SK-N-SH (cell line): ENCODE results near the gene ASCL5. TPM values are rescaled to one million over a fixed set of nuclear protein-coding genes. Genes with fewer than 3 reads are reported as not detected.

Source experiments
- CTCF ChIA-PET: fragments of 300-600, 350-600 bp; formaldehyde crosslinking; extraction: SDS; loops from one replicate; lab custom pipeline; 2021; lab: Yijun Ruan, JAX
- POLR2A ChIA-PET: fragments of 350-600 bp; sonication (Branson Sonifier 250); formaldehyde crosslinking; extraction: SDS; loops from one replicate; lab custom pipeline; 2020; ENCODE audit warnings: antibody characterized with exemption, inconsistent platforms; lab: Yijun Ruan, JAX
- DNase-seq: peaks from one replicate; pipeline ENCODE4 v3.0.0; 2012
- H2AFZ ChIP-seq: fragments of 200-600 bp; sonication (generic); 2 replicates; pipeline ENCODE4 v1.8.1; 2016; ENCODE audit warnings: antibody characterized with exemption, mild to moderate bottlenecking, low read depth
- H3F3A ChIP-seq: fragments of 200-600 bp; sonication (generic); replicated peaks from 2 replicates; pipeline ENCODE3; 2016; ENCODE audit warnings: antibody characterized with exemption, mild to moderate bottlenecking; ENCODE audit not compliant: insufficient read depth
- H3K27ac ChIP-seq, 2 experiments: fragments of 200-500 bp in 1 of 2; fragments of 200-600 bp in 1 of 2; sonication (Bioruptor generic) in 1 of 2; sonication (generic), shearing (Covaris generic) in 1 of 2; 2 replicates each; pipeline versions ENCODE4 v1.5.1 to v1.6.1; 2014 to 2016; ENCODE audit warnings: low read depth in 2 of 2, inconsistent platforms in 1 of 2, low read length in 1 of 2, mild to moderate bottlenecking in 1 of 2, mixed read lengths in 1 of 2
- H3K27me3 ChIP-seq: fragments of 200-600 bp; sonication (generic), shearing (Covaris generic); 2 replicates; pipeline ENCODE4 v1.6.1; 2016; ENCODE audit warnings: mixed run types; ENCODE audit not compliant: insufficient read depth
- H3K36me3 ChIP-seq, 2 experiments: fragments of 200-500 bp in 1 of 2; fragments of 200-600 bp in 1 of 2; sonication (Bioruptor generic) in 1 of 2; sonication (generic) in 1 of 2; replicated peaks in 1 of 2; 2 replicates each; pipeline versions ENCODE3 to v1.5.1; 2014 to 2016; ENCODE audit warnings: low read length in 1 of 2, mild to moderate bottlenecking in 1 of 2; ENCODE audit not compliant: insufficient read depth in 2 of 2, control insufficient read depth in 1 of 2
- H3K4me1 ChIP-seq, 2 experiments: fragments of 200-500 bp in 1 of 2; fragments of 200-600 bp in 1 of 2; sonication (Bioruptor generic) in 1 of 2; sonication (generic), shearing (Covaris generic) in 1 of 2; 2 replicates each; pipeline versions ENCODE4 v1.5.1 to v1.6.1; 2014 to 2016; ENCODE audit warnings: low read depth in 1 of 2, low read length in 1 of 2, mixed run types in 1 of 2; ENCODE audit not compliant: insufficient read depth in 2 of 2, control insufficient read depth in 1 of 2
- H3K4me2 ChIP-seq: fragments of 200-600 bp; sonication (generic), shearing (Covaris generic); 2 replicates; pipeline ENCODE4 v1.6.1; 2017; ENCODE audit warnings: mixed run types
- H3K4me3 ChIP-seq, 2 experiments: fragments of 200-500 bp in 1 of 2; fragments of 200-600 bp in 1 of 2; sonication (Bioruptor generic) in 1 of 2; sonication (generic), shearing (Covaris generic) in 1 of 2; 2 replicates each; pipeline versions ENCODE4 v1.5.1 to v1.8.1; 2014 to 2016; ENCODE audit warnings: low read depth in 2 of 2, inconsistent platforms in 1 of 2, low read length in 1 of 2, mild to moderate bottlenecking in 1 of 2, mixed read lengths in 1 of 2, moderate library complexity in 1 of 2
- H3K79me2 ChIP-seq: fragments of 200-600 bp; sonication (generic); 2 replicates; pipeline ENCODE4 v1.8.1; 2017; ENCODE audit warnings: mild to moderate bottlenecking; ENCODE audit not compliant: insufficient read depth
- H3K9ac ChIP-seq: fragments of 200-600 bp; sonication (generic); 2 replicates; pipeline ENCODE4 v1.6.1; 2017; ENCODE audit warnings: mixed run types
- H3K9me2 ChIP-seq: fragments of 200-600 bp; sonication (generic); 2 replicates; pipeline ENCODE4 v1.6.1; 2017; ENCODE audit warnings: mixed run types
- H3K9me3 ChIP-seq: fragments of 200-600 bp; sonication (generic); 2 replicates; pipeline ENCODE4 v1.6.1; 2017; ENCODE audit warnings: mixed run types, mild to moderate bottlenecking, moderate library complexity
- H4K20me1 ChIP-seq: fragments of 200-600 bp; sonication (generic); 2 replicates; pipeline ENCODE4 v1.6.1; 2017; ENCODE audit warnings: mild to moderate bottlenecking, mixed run types; ENCODE audit not compliant: insufficient read depth
- CHD2 ChIP-seq: fragments of 150-350 bp; IDR thresholded peaks from 2 replicates; pipeline ENCODE4 v1.6.1; 2018; ENCODE audit warnings: low read length; ENCODE audit not compliant: partially characterized antibody
- ELF1 ChIP-seq: IDR thresholded peaks from 2 replicates; pipeline ENCODE4 v1.4.0; 2012
- EP300 ChIP-seq, 2 experiments: IDR thresholded peaks; 2 replicates each; pipeline versions ENCODE4 v1.4.0 to v1.6.1; 2012; ENCODE audit warnings: borderline replicate concordance in 1 of 2, low read depth in 1 of 2, low read length in 1 of 2
- FOSL2 ChIP-seq: IDR thresholded peaks from 2 replicates; pipeline ENCODE4 v1.4.0; 2012; ENCODE audit warnings: low read depth, mild to moderate bottlenecking, moderate library complexity, borderline replicate concordance
- FOXM1 ChIP-seq: IDR thresholded peaks from 2 replicates; pipeline ENCODE4 v1.4.0; 2012; ENCODE audit warnings: low read depth, mild to moderate bottlenecking
- GATA2 ChIP-seq: sonication (generic); formaldehyde crosslinking; IDR thresholded peaks from 2 replicates; pipeline ENCODE4 v1.5.0; 2020; ENCODE audit warnings: mild to moderate bottlenecking, missing genetic modification reagents
- IRF3 ChIP-seq: fragments of 150-350 bp; IDR thresholded peaks from 2 replicates; pipeline ENCODE4 v1.6.1; 2016; ENCODE audit warnings: mild to moderate bottlenecking, low read depth, low read length
- MXI1 ChIP-seq: IDR thresholded peaks from 2 replicates; pipeline ENCODE4 v1.6.1; 2012; ENCODE audit warnings: mild to moderate bottlenecking, low read depth, low read length, improper control_type of control experiment
- NFIC ChIP-seq: IDR thresholded peaks from 2 replicates; pipeline ENCODE4 v1.4.0; 2012; ENCODE audit warnings: borderline replicate concordance
- NRF1 ChIP-seq: IDR thresholded peaks from 2 replicates; pipeline ENCODE4 v1.6.1; 2012; ENCODE audit warnings: low read depth, mild to moderate bottlenecking, low read length
- POLR2AphosphoS5 ChIP-seq: IDR thresholded peaks from 2 replicates; pipeline ENCODE4 v1.6.1; 2012; ENCODE audit warnings: low read depth, low read length
- RAD21 ChIP-seq: IDR thresholded peaks from 2 replicates; pipeline ENCODE4 v1.6.1; 2012; ENCODE audit warnings: mild to moderate bottlenecking, low read length
- RCOR1 ChIP-seq: fragments of 150-350 bp; IDR thresholded peaks from 2 replicates; pipeline ENCODE4 v1.6.1; 2017; ENCODE audit warnings: antibody characterized with exemption, low read length
- REST ChIP-seq: IDR thresholded peaks from 2 replicates; pipeline ENCODE4 v1.6.1; 2012; ENCODE audit warnings: mild to moderate bottlenecking, low read depth, low read length, moderate library complexity
- RFX5 ChIP-seq: IDR thresholded peaks from 2 replicates; pipeline ENCODE4 v1.6.1; 2012; ENCODE audit warnings: mild to moderate bottlenecking, improper control_type of control experiment, low read length
- SIN3A ChIP-seq: IDR thresholded peaks from 2 replicates; pipeline ENCODE4 v1.6.1; 2012; ENCODE audit warnings: low read depth, mild to moderate bottlenecking, low read length, moderate library complexity, borderline replicate concordance
- SMC3 ChIP-seq: IDR thresholded peaks from 2 replicates; pipeline ENCODE4 v1.6.1; 2012; ENCODE audit warnings: low read depth, low read length, improper control_type of control experiment
- TAF1 ChIP-seq: IDR thresholded peaks from 2 replicates; pipeline ENCODE4 v1.6.1; 2012; ENCODE audit warnings: low read depth, mild to moderate bottlenecking, low read length, moderate library complexity, borderline replicate concordance
- TEAD4 ChIP-seq: IDR thresholded peaks from 2 replicates; pipeline ENCODE4 v1.4.0; 2012; ENCODE audit warnings: mild to moderate bottlenecking, borderline replicate concordance; ENCODE audit not compliant: insufficient read depth
- USF1 ChIP-seq: IDR thresholded peaks from 2 replicates; pipeline ENCODE4 v1.4.0; 2012; ENCODE audit warnings: low read depth, borderline replicate concordance
- WGBS: methylation state at CpG from one replicate; pipeline ENCODE4 v1.1.6; 2017; ENCODE audit warnings: low lambda C conversion rate; 5-methylcytosine and 5-hydroxymethylcytosine counted together
- polyA plus RNA-seq, 3 experiments: library from polyadenylated mRNA; depleted of rRNA; stranded (reverse); fragments of >200 nt; gene quantifications; 2 replicates each; pipeline ENCODE4 v1.2.3, GENCODE V29; 2012
- TF ChIP-seq, protein P1 (sequence below): fragments of 150-350 bp; IDR thresholded peaks from 2 replicates; pipeline ENCODE4 v1.6.1; 2017; ENCODE audit warnings: antibody characterized with exemption, low read length, low read depth, borderline replicate concordance

Gene ASCL5
- polyA plus RNA-seq, 1 of the 3 experiments (the other 2 are of a cell fraction), result not detected

DNA sequence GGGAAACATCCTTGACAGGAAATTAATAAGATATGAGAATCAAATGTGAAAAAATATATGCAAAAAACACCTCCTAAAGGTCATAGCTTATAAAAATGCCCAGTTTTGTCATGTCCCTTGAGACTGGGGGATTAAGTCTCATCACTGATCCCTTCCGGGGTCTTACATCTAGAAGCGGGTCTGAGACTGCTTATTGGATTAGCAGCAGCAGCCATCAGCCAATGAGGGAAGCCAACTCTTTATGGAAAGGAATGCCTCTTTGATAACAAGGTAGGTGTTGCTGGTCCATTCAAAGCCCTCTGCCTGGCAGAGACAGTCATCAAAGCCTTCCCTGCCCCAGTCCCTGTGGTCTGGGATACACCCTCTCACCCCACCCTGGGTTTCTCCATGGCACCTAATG lies 10.9 kb downstream of the ASCL5 start:
- Histone ChIP-seq H3K4me1 (peaks cover 0 to 7% of the 10 kb centered on the region in 2 experiments; a peak in 1 of 4 replicates), H3K36me3 (no peaks in the 10 kb centered on the region), H3K4me2 (no peak overlapping the region), H3K27me3 (peaks cover 5% of the 10 kb centered on the region; the same call in 1 of the 2 replicates), H3K27ac (no peak overlapping the region), H4K20me1 (no peaks in the 10 kb centered on the region)
- POLR2A ChIA-PET, result no interaction called here
- TF ChIP-seq RAD21 (no peak), RFX5 (no peak), NRF1 (no peak), TAF1 (no peak), NFIC (no peak), FOXM1 (no peak), GATA2 (CRISPR knock-in tag) (no peak), EP300 (IDR thresholded peaks at IDR 0.05; ENCODE audit: borderline replicate concordance in 1 of 2, low read depth in 1 of 2, low read length in 1 of 2) (no peak), REST (no peak), MXI1 (no peak), SMC3 (no peak)
- TF ChIP-seq, protein P1, sequence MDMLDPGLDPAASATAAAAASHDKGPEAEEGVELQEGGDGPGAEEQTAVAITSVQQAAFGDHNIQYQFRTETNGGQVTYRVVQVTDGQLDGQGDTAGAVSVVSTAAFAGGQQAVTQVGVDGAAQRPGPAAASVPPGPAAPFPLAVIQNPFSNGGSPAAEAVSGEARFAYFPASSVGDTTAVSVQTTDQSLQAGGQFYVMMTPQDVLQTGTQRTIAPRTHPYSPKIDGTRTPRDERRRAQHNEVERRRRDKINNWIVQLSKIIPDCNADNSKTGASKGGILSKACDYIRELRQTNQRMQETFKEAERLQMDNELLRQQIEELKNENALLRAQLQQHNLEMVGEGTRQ, result no peak
- TF ChIP-seq, all 33 proteins: peak for 0
- no peak overlapping the region for H3K9ac ChIP-seq
- CTCF ChIA-PET, result interaction anchor here (0.7 to 6.7 kb wide), 7 partner anchors 10 to 144 kb away, joined by 3 to 114 read pairs (median 5); partner anchors contain the start of gene ASCL5
- no peaks in the 10 kb centered on the region for H3K79me2 ChIP-seq
- 100% methylated on average over 2 of the region's 2 CpGs for WGBS
- H2AFZ ChIP-seq, result no peak overlapping the region
- no peaks in the 10 kb centered on the region for H3K9me2 ChIP-seq
- no peaks in the 10 kb centered on the region for H3F3A ChIP-seq
- no peak for DNase-seq
- H3K9me3 ChIP-seq, result no peaks in the 10 kb centered on the region
- H3K4me3 ChIP-seq, result no peak overlapping the region

GRCh38 chr1:201115390-201115937 lies 11.5 kb downstream of the ASCL5 start:
- DNase-seq, result no peak
- H3K9ac ChIP-seq, result no peak overlapping the region
- no peaks in the 10 kb centered on the region for H4K20me1 ChIP-seq
- H3K4me3 ChIP-seq, result no peak overlapping the region
- H3K9me3 ChIP-seq, result no peaks in the 10 kb centered on the region
- no peak overlapping the region for H2AFZ ChIP-seq
- no peaks in the 10 kb centered on the region for H3K79me2 ChIP-seq
- H3K36me3 ChIP-seq, result no peaks in the 10 kb centered on the region
- H3K4me2 ChIP-seq, result no peak overlapping the region
- peaks cover 5% of the 10 kb centered on the region; the same call in 1 of the 2 replicates for H3K27me3 ChIP-seq
- 96% methylated on average over 10 of the region's 25 CpGs for WGBS
- H3K9me2 ChIP-seq, result no peaks in the 10 kb centered on the region
- no peaks in the 10 kb centered on the region for H3F3A ChIP-seq
- ChIA-PET POLR2A (no interaction called here), CTCF (interaction anchor here (1.1 to 6.7 kb wide), 13 partner anchors 11 to 556 kb away, joined by 3 to 114 read pairs (median 5); partner anchors contain the start of gene ASCL5)
- H3K27ac ChIP-seq, result no peak overlapping the region
- peaks cover 0 to 7% of the 10 kb centered on the region in 2 experiments; a peak in 1 of 4 replicates for H3K4me1 ChIP-seq
- TF ChIP-seq USF1, result no peak
- no peak for TF ChIP-seq CHD2
- no peak for TF ChIP-seq RCOR1
- no peak for TF ChIP-seq RFX5
- TF ChIP-seq SIN3A, result no peak
- TF ChIP-seq FOSL2, result no peak
- no peak for TF ChIP-seq ELF1
- TF ChIP-seq IRF3, result no peak
- no peak for TF ChIP-seq TEAD4
- no peak for TF ChIP-seq POLR2AphosphoS5
